ENCODE data around the gene HOXB6.

DNA sequence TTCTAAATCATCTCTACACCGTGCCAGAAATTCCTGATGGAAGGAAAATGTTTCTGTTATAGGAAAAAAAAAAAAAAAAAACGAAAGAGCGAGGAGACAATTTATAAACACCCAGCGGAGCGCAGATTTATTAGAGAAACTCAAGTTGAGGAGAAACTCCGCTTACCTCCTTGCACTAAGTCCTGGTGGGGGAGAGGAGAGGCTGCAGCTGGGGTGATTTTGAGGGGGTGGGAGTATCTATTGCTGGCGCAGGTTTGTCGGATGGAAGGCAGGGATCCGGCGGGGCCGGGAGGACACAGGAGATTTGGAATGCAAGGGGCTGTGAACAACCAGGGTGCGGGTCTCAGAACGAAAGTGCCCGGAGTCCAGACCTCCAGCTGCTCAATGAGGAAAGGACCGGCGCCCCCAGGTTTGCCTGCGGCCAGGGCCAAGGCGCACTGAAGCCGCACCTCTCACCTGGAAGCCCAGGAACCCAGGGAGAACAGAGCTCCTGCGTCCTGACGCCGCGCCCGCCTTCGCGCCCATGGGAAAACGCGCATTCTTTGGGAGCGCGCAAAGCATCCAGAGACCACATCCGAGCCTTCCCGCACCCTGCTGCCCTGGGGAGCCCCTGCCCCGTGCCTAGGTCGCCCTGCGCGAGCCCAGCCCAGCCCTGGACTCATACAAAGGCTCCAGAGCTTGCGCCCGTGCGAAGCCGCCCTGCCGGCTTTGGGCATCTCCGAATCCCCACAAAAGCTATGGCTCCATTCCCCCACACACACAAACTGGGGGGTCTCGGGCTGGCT is 12.9 kb upstream of the HOXB6 start:
- TF ChIP-seq, protein P1, sequence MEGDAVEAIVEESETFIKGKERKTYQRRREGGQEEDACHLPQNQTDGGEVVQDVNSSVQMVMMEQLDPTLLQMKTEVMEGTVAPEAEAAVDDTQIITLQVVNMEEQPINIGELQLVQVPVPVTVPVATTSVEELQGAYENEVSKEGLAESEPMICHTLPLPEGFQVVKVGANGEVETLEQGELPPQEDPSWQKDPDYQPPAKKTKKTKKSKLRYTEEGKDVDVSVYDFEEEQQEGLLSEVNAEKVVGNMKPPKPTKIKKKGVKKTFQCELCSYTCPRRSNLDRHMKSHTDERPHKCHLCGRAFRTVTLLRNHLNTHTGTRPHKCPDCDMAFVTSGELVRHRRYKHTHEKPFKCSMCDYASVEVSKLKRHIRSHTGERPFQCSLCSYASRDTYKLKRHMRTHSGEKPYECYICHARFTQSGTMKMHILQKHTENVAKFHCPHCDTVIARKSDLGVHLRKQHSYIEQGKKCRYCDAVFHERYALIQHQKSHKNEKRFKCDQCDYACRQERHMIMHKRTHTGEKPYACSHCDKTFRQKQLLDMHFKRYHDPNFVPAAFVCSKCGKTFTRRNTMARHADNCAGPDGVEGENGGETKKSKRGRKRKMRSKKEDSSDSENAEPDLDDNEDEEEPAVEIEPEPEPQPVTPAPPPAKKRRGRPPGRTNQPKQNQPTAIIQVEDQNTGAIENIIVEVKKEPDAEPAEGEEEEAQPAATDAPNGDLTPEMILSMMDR (IDR thresholded peaks at IDR 0.05): no peak
- TF ChIP-seq POLR2A (IDR thresholded peaks at IDR 0.05): no peak

Data from uterus (tissue), 2 donors.